Measurements from ENCODE around the gene TRIM54. TPM values are rescaled to one million over a fixed set of nuclear protein-coding genes. Genes with fewer than 3 reads are reported as not detected.

TRIM54 gene, protein sequence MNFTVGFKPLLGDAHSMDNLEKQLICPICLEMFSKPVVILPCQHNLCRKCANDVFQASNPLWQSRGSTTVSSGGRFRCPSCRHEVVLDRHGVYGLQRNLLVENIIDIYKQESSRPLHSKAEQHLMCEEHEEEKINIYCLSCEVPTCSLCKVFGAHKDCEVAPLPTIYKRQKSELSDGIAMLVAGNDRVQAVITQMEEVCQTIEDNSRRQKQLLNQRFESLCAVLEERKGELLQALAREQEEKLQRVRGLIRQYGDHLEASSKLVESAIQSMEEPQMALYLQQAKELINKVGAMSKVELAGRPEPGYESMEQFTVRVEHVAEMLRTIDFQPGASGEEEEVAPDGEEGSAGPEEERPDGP
- 56.0 TPM for total RNA-seq
- polyA plus RNA-seq (ENCODE audit: insufficient read depth in 1 of 8, insufficient read length in 8 of 8, low replicate concordance in 1 of 8), result 100 to 1,000 TPM in 2 of 8 donors, 10 to 100 TPM in 6; 45.5 to 106 (median 78.4) TPM
- long read RNA-seq, donor 1, partial matches to known transcripts, result 6 of 8 reads
- long read RNA-seq, donor 1, other reads (novel, unspliced or antisense), result 0 of 8 reads
- long read RNA-seq, donor 2, partial matches to known transcripts, result 0 of 1 reads
- long read RNA-seq, donor 2, other reads (novel, unspliced or antisense), result 0 of 1 reads
- long read RNA-seq, donor 3, transcript TRIM54-202 (9 exons, 1,967 nt), result major isoform, 10 of 33 reads
- long read RNA-seq, donor 3, partial matches to known transcripts, result 13 of 33 reads
- long read RNA-seq, donor 3, other reads (novel, unspliced or antisense), result 10 of 33 reads
- long read RNA-seq, donor 4, transcript TRIM54-202 (9 exons, 1,967 nt), result major isoform, 6 of 17 reads
- long read RNA-seq, donor 4, partial matches to known transcripts, result 5 of 17 reads
- long read RNA-seq, donor 4, other reads (novel, unspliced or antisense), result 6 of 17 reads
- long read RNA-seq, donor 5, transcript TRIM54-202 (9 exons, 1,967 nt), result major isoform, 12 of 26 reads
- long read RNA-seq, donor 5, partial matches to known transcripts, result 14 of 26 reads
- long read RNA-seq, donor 5, other reads (novel, unspliced or antisense), result 0 of 26 reads
- long read RNA-seq, donor 6, transcript TRIM54-202 (9 exons, 1,967 nt), result major isoform, 11 of 36 reads
- long read RNA-seq, donor 6, partial matches to known transcripts, result 24 of 36 reads
- long read RNA-seq, donor 6, other reads (novel, unspliced or antisense), result 0 of 36 reads
- long read RNA-seq, donor 7, transcript TRIM54-202 (9 exons, 1,967 nt), result major isoform, 7 of 12 reads
- long read RNA-seq, donor 7, partial matches to known transcripts, result 5 of 12 reads
- long read RNA-seq, donor 7, other reads (novel, unspliced or antisense), result 0 of 12 reads
- long read RNA-seq, donor 8, partial matches to known transcripts, result 0 of 3 reads
- long read RNA-seq, donor 8, other reads (novel, unspliced or antisense), result 0 of 3 reads
- long read RNA-seq, donor 9, partial matches to known transcripts, result 6 of 9 reads
- long read RNA-seq, donor 9, other reads (novel, unspliced or antisense), result 0 of 9 reads
- long read RNA-seq, donor 10, transcript TRIM54-202 (9 exons, 1,967 nt), result major isoform, 5 of 11 reads
- long read RNA-seq, donor 10, partial matches to known transcripts, result 6 of 11 reads
- long read RNA-seq, donor 10, other reads (novel, unspliced or antisense), result 0 of 11 reads
- long read RNA-seq, donor 11, partial matches to known transcripts, result 6 of 9 reads
- long read RNA-seq, donor 11, other reads (novel, unspliced or antisense), result 0 of 9 reads

DNA sequence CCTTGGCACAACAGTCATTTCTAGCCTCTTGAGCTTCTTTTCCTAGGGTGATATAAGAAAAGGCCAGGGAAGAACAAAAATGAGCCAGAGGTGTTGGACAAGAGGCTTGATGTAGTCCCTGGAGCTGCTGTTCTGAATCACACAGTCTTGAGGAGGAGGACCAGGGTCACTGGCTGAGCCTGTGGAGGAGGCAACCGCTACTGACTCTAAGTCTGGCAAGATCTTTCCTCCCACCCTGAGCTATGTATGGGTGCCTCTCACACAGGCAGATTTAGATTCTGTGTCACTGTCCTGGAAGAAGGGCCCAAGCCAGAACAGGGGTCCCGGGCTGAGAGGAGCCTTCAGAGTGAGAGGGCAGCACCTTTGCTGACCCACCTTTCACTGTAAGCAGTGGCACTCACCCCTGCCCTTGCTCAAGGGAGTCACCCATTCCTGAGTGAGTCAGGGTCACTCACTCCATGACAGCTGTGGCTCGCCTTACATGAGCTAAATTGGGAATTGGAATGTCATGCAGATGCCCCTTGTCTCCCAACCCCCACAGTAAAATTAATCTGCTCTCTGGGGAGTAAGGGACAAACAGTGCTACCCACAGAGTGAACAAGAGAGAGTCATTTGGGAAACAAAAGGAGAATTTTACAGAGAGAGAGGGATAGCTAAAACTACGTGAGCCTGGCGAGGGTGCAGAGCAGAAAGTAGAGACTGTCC is at the start of gene TRIM54:
Gene TRIM54, plus strand, starts transcription at position 575 of the 705 bp plus-strand sequence. CDS start 303 bp downstream, outside the sequence.
- peaks cover 23% of the 10 kb centered on the region for H3K4me1 ChIP-seq (ENCODE audit: control insufficient read depth, insufficient read depth, low read length)
- DNase-seq, result peak; percentile 75
- H3K4me3 ChIP-seq (ENCODE audit: low read length), result peak within 1 kb of the TSS; percentile 46
- 28% methylated on average over 2 of the region's 5 CpGs for WGBS (ENCODE audit: insufficient coverage)
- H3K27ac ChIP-seq (ENCODE audit: low read length), result peak within 1 kb of the TSS; percentile 92
- H3K27me3 ChIP-seq (ENCODE audit: control insufficient read depth, insufficient read depth, low read length), result peaks cover 21% of the 10 kb centered on the region
- H3K9me3 ChIP-seq (replicated peaks; ENCODE audit: control insufficient read depth, low read depth, low read length), result no peaks in the 10 kb centered on the region
- H3K36me3 ChIP-seq (ENCODE audit: control insufficient read depth, insufficient read depth, low read length), result no peaks in the 10 kb centered on the region

DNA sequence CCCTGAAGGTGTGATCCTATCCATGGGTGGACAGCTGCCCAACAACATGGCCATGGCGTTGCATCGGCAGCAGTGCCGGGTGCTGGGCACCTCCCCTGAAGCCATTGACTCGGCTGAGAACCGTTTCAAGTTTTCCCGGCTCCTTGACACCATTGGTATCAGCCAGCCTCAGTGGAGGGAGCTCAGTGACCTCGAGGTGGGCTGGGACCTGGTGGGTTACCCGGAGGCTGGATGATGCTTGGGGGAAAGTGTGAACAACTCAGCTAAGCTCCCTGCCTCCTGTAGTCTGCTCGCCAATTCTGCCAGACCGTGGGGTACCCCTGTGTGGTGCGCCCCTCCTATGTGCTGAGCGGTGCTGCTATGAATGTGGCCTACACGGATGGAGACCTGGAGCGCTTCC is 48.9 kb upstream of the TRIM54 start:
- WGBS (ENCODE audit: insufficient coverage), result 89% methylated on average over 14 of the region's 14 CpGs
- H3K4me1 ChIP-seq (ENCODE audit: control insufficient read depth, insufficient read depth, low read length), result no peaks in the 10 kb centered on the region
- no peak overlapping the region for H3K27ac ChIP-seq (ENCODE audit: low read length)
- peaks cover 72% of the 10 kb centered on the region for H3K36me3 ChIP-seq (ENCODE audit: control insufficient read depth, insufficient read depth, low read length)
- no peak overlapping the region for H3K4me3 ChIP-seq (ENCODE audit: low read length)
- DNase-seq, result no peak
- no peaks in the 10 kb centered on the region for H3K27me3 ChIP-seq (ENCODE audit: control insufficient read depth, insufficient read depth, low read length)
- H3K9me3 ChIP-seq (replicated peaks; ENCODE audit: control insufficient read depth, low read depth, low read length), result no peaks in the 10 kb centered on the region

DNA sequence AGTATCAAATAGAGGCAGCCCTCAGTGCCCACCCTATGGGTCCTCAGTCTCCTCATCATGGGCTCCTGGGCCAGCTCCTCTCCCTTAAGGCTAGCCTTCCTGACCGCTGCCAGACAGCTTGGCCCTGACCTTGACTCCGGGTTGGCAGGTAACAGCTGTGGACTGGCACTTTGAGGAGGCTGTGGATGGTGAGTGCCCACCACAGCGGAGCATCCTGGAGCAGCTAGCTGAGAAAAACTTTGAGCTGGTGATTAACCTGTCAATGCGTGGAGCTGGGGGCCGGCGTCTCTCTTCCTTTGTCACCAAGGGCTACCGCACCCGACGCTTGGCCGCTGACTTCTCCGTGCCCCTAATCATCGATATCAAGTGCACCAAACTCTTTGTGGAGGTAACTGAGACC is 46.1 kb upstream of the TRIM54 start:
- Histone ChIP-seq H3K4me1 (ENCODE audit: control insufficient read depth, insufficient read depth, low read length) (no peaks in the 10 kb centered on the region), H3K27ac (ENCODE audit: low read length) (no peak overlapping the region), H3K9me3 (replicated peaks; ENCODE audit: control insufficient read depth, low read depth, low read length) (no peaks in the 10 kb centered on the region), H3K36me3 (ENCODE audit: control insufficient read depth, insufficient read depth, low read length) (peaks cover 96% of the 10 kb centered on the region), H3K4me3 (ENCODE audit: low read length) (no peak overlapping the region), H3K27me3 (ENCODE audit: control insufficient read depth, insufficient read depth, low read length) (no peaks in the 10 kb centered on the region)
- DNase-seq, result no peak
- 94% methylated on average over 12 of the region's 12 CpGs for WGBS (ENCODE audit: insufficient coverage)

DNA sequence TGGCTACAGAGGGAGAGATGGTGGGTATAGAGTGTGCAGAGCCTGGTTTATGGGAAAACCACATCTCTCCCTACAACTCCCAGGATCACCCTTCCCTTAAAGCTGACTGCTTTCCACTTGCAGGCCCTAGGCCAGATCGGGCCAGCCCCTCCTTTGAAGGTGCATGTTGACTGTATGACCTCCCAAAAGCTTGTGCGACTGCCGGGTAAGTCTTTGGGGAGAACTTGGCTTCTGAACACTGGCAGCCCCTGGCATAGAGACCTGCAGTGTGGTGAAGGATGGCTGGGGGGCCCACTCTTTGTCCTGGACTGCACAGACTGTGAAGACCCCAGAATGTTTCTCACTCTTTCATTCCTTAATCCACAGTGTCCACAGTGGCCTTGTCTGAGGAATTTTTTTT is 45.6 kb upstream of the TRIM54 start:
- 96% methylated on average over 3 of the region's 3 CpGs for WGBS (ENCODE audit: insufficient coverage)
- DNase-seq, result no peak
- Histone ChIP-seq H3K27ac (ENCODE audit: low read length) (no peak overlapping the region), H3K27me3 (ENCODE audit: control insufficient read depth, insufficient read depth, low read length) (no peaks in the 10 kb centered on the region), H3K36me3 (ENCODE audit: control insufficient read depth, insufficient read depth, low read length) (peaks cover 96% of the 10 kb centered on the region), H3K4me3 (ENCODE audit: low read length) (no peak overlapping the region), H3K9me3 (replicated peaks; ENCODE audit: control insufficient read depth, low read depth, low read length) (no peaks in the 10 kb centered on the region), H3K4me1 (ENCODE audit: control insufficient read depth, insufficient read depth, low read length) (no peaks in the 10 kb centered on the region)

DNA sequence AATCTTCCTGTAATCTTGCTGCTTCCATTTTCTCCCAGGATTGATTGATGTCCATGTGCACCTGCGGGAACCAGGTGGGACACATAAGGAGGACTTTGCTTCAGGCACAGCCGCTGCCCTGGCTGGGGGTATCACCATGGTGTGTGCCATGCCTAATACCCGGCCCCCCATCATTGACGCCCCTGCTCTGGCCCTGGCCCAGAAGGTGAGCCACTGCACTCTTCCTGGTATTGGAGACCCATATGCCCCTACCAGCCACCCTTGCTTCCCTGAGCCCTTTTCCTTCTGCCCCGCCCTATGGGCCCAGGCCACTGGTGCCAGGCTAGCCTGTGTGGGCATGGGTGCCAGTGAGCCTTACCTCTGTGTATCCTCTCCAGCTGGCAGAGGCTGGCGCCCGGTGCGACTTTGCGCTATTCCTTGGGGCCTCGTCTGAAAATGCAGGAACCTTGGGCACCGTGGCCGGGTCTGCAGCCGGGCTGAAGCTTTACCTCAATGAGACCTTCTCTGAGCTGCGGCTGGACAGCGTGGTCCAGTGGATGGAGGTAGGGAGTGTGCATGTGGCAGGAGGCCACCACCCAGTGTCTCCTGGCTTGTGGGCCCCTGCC is 44.8 kb upstream of the TRIM54 start:
- H3K4me3 ChIP-seq (ENCODE audit: low read length), result no peak overlapping the region
- peaks cover 2% of the 10 kb centered on the region for H3K4me1 ChIP-seq (ENCODE audit: control insufficient read depth, insufficient read depth, low read length)
- DNase-seq, result no peak
- no peaks in the 10 kb centered on the region for H3K9me3 ChIP-seq (replicated peaks; ENCODE audit: control insufficient read depth, low read depth, low read length)
- peaks cover 96% of the 10 kb centered on the region for H3K36me3 ChIP-seq (ENCODE audit: control insufficient read depth, insufficient read depth, low read length)
- H3K27ac ChIP-seq (ENCODE audit: low read length), result no peak overlapping the region
- 96% methylated on average over 14 of the region's 15 CpGs for WGBS (ENCODE audit: insufficient coverage)
- no peaks in the 10 kb centered on the region for H3K27me3 ChIP-seq (ENCODE audit: control insufficient read depth, insufficient read depth, low read length)

DNA sequence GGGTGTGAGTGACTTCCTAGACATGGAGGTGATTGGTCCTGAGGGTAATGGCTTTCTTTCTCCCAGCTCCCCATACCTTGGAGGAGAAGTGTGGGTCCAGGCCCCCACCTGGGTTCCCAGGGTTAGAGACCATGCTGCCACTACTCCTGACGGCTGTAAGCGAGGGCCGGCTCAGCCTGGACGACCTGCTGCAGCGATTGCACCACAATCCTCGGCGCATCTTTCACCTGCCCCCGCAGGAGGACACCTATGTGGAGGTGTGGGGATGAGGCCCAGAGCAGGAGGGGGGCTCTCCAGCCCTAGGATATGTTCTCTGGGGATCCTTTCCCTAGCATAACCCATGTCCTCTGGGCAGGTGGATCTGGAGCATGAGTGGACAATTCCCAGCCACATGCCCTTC is 43.3 kb upstream of the TRIM54 start:
- Histone ChIP-seq H3K27ac (ENCODE audit: low read length) (no peak overlapping the region), H3K4me1 (ENCODE audit: control insufficient read depth, insufficient read depth, low read length) (peaks cover 8% of the 10 kb centered on the region), H3K36me3 (ENCODE audit: control insufficient read depth, insufficient read depth, low read length) (peaks cover 96% of the 10 kb centered on the region), H3K9me3 (replicated peaks; ENCODE audit: control insufficient read depth, low read depth, low read length) (no peaks in the 10 kb centered on the region), H3K4me3 (ENCODE audit: low read length) (no peak overlapping the region), H3K27me3 (ENCODE audit: control insufficient read depth, insufficient read depth, low read length) (no peaks in the 10 kb centered on the region)
- no peak for DNase-seq
- WGBS (ENCODE audit: insufficient coverage), result 89% methylated on average over 5 of the region's 8 CpGs

DNA sequence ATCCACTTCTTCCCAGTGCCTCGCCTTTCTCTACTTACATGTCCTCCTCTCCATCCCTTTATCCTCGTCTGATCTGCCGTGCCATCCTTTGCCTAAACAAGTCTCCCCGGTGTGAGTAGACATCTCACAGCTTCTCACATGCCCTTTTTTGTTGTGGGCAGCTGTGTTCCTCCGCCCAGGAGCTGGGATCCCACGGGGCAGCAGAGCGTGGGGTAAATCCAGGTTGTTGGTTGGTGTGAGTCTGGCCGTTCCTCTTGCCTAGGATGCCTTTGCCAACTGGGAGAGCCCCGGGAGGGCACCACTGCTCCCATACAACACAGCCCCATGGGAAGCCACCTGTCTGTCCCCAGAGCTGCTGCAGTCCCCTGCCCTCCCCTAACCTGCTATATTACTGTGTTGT is 41.8 kb upstream of the TRIM54 start:
- Histone ChIP-seq H3K4me3 (ENCODE audit: low read length) (no peak overlapping the region), H3K27me3 (ENCODE audit: control insufficient read depth, insufficient read depth, low read length) (no peaks in the 10 kb centered on the region), H3K27ac (ENCODE audit: low read length) (no peak overlapping the region), H3K9me3 (replicated peaks; ENCODE audit: control insufficient read depth, low read depth, low read length) (no peaks in the 10 kb centered on the region), H3K4me1 (ENCODE audit: control insufficient read depth, insufficient read depth, low read length) (peaks cover 10% of the 10 kb centered on the region), H3K36me3 (ENCODE audit: control insufficient read depth, insufficient read depth, low read length) (peaks cover 91% of the 10 kb centered on the region)
- WGBS (ENCODE audit: insufficient coverage), result 80% methylated on average over 1 of the region's 9 CpGs
- no peak for DNase-seq

DNA sequence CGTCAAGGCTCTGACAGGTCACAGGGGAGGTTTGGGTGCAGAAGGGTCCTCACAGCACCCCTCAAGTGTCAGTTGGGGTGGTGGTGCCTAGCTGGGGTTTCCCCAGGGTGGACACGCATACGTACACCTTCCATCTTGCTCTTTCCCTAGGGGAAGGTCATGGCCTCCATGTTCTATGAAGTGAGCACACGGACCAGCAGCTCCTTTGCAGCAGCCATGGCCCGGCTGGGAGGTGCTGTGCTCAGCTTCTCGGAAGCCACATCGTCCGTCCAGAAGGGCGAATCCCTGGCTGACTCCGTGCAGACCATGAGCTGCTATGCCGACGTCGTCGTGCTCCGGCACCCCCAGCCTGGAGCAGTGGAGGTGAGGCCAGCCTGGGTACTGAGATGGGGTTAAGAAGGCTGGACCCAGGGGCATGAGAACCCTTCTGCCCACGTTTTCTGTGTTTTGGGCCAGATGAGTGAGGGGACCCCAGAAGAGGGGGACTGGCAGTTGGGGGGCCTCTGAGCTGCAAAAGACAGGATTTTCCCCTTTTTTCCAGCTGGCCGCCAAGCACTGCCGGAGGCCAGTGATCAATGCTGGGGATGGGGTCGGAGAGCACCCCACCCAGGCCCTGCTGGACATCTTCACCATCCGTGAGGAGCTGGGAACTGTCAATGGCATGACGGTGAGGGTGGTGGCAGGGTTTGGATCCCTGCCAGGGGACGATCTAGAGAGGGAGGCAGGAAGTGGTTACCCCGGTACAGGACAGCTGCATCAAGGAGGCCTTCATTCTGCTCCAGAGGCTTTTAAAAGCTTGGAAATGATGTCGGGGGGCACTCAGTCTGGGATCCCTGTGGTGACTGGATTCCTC is 40.2 kb upstream of the TRIM54 start:
- WGBS (ENCODE audit: insufficient coverage), result 88% methylated on average over 17 of the region's 24 CpGs
- H3K4me1 ChIP-seq (ENCODE audit: control insufficient read depth, insufficient read depth, low read length), result peaks cover 10% of the 10 kb centered on the region
- no peak for DNase-seq
- H3K4me3 ChIP-seq (ENCODE audit: low read length), result no peak overlapping the region
- no peak overlapping the region for H3K27ac ChIP-seq (ENCODE audit: low read length)
- H3K27me3 ChIP-seq (ENCODE audit: control insufficient read depth, insufficient read depth, low read length), result no peaks in the 10 kb centered on the region
- peaks cover 80% of the 10 kb centered on the region for H3K36me3 ChIP-seq (ENCODE audit: control insufficient read depth, insufficient read depth, low read length)
- no peaks in the 10 kb centered on the region for H3K9me3 ChIP-seq (replicated peaks; ENCODE audit: control insufficient read depth, low read depth, low read length)

All from muscle of leg (tissue), 16 donors.